ENCODE measurements around the gene GYPC. TPM values are rescaled to one million over a fixed set of nuclear protein-coding genes. Genes with fewer than 3 reads are reported as not detected.

The GYPC gene
- total and polyA plus RNA-seq, 4 donors = 8.7 to 419 (median 12.3) TPM

GRCh38 chr2:126656431-126657147 lies 631 bp downstream of the GYPC start:
- no peaks in the 10 kb centered on the region for H3K36me3 ChIP-seq (ENCODE audit: control insufficient read depth in 4 of 4, insufficient read depth in 3 of 4, low read depth in 1 of 4, low read length in 3 of 4)
- 6% methylated on average over 38 of the region's 38 CpGs for WGBS
- H3K9me3 ChIP-seq (ENCODE audit: control insufficient read depth in 4 of 4, low read length in 3 of 4) = no peaks in the 10 kb centered on the region
- TF ChIP-seq HNF4A (conservative IDR thresholded peaks at IDR 0.05) (no peak), FOXA2 (IDR thresholded peaks at IDR 0.05) (no peak), CTCF (IDR thresholded peaks at IDR 0.05; ENCODE audit: low read depth, low read length, missing input control) (no peak), TAF1 (conservative IDR thresholded peaks at IDR 0.05) (no peak), RAD21 (IDR thresholded peaks at IDR 0.05) (no peak), EGR1 (IDR thresholded peaks at IDR 0.05; ENCODE audit: low read depth in 2 of 2) (no peak), RXRA (IDR thresholded peaks at IDR 0.05) (no peak), JUND (IDR thresholded peaks at IDR 0.05) (no peak), GABPA (IDR thresholded peaks at IDR 0.05 in 1 of 2, conservative IDR thresholded peaks at IDR 0.05 in 1 of 2) (no peak), YY1 (IDR thresholded peaks at IDR 0.05) (no peak), HNF4G (IDR thresholded peaks at IDR 0.05) (no peak), FOXA1 (IDR thresholded peaks at IDR 0.05) (no peak), SP1 (IDR thresholded peaks at IDR 0.05) (no peak), MAX (IDR thresholded peaks at IDR 0.05) (no peak)
- TF ChIP-seq, protein P1, sequence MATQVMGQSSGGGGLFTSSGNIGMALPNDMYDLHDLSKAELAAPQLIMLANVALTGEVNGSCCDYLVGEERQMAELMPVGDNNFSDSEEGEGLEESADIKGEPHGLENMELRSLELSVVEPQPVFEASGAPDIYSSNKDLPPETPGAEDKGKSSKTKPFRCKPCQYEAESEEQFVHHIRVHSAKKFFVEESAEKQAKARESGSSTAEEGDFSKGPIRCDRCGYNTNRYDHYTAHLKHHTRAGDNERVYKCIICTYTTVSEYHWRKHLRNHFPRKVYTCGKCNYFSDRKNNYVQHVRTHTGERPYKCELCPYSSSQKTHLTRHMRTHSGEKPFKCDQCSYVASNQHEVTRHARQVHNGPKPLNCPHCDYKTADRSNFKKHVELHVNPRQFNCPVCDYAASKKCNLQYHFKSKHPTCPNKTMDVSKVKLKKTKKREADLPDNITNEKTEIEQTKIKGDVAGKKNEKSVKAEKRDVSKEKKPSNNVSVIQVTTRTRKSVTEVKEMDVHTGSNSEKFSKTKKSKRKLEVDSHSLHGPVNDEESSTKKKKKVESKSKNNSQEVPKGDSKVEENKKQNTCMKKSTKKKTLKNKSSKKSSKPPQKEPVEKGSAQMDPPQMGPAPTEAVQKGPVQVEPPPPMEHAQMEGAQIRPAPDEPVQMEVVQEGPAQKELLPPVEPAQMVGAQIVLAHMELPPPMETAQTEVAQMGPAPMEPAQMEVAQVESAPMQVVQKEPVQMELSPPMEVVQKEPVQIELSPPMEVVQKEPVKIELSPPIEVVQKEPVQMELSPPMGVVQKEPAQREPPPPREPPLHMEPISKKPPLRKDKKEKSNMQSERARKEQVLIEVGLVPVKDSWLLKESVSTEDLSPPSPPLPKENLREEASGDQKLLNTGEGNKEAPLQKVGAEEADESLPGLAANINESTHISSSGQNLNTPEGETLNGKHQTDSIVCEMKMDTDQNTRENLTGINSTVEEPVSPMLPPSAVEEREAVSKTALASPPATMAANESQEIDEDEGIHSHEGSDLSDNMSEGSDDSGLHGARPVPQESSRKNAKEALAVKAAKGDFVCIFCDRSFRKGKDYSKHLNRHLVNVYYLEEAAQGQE (IDR thresholded peaks at IDR 0.05) = no peak
- TF ChIP-seq, protein P2, sequence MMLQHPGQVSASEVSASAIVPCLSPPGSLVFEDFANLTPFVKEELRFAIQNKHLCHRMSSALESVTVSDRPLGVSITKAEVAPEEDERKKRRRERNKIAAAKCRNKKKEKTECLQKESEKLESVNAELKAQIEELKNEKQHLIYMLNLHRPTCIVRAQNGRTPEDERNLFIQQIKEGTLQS (IDR thresholded peaks at IDR 0.05) = no peak
- TF ChIP-seq, protein P3, sequence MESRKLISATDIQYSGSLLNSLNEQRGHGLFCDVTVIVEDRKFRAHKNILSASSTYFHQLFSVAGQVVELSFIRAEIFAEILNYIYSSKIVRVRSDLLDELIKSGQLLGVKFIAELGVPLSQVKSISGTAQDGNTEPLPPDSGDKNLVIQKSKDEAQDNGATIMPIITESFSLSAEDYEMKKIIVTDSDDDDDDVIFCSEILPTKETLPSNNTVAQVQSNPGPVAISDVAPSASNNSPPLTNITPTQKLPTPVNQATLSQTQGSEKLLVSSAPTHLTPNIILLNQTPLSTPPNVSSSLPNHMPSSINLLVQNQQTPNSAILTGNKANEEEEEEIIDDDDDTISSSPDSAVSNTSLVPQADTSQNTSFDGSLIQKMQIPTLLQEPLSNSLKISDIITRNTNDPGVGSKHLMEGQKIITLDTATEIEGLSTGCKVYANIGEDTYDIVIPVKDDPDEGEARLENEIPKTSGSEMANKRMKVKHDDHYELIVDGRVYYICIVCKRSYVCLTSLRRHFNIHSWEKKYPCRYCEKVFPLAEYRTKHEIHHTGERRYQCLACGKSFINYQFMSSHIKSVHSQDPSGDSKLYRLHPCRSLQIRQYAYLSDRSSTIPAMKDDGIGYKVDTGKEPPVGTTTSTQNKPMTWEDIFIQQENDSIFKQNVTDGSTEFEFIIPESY (IDR thresholded peaks at IDR 0.05) = no peak
- H3K9ac ChIP-seq (ENCODE audit: low read depth in 1 of 2, low read length in 2 of 2) = peak overlapping the region; percentile 66 to 69
- H3K4me3 ChIP-seq (ENCODE audit: low read depth in 1 of 3, low read length in 3 of 3) = peak overlapping the region in 2 of 3 donors; percentile 61 to 67
- H3K4me1 ChIP-seq (ENCODE audit: control insufficient read depth in 4 of 4, insufficient read depth in 4 of 4, low read length in 3 of 4) = peaks cover 6 to 22% (median 10%) of the 10 kb centered on the region in 4 donors
- H3K27ac ChIP-seq (ENCODE audit: low read depth in 1 of 2, low read length in 2 of 2) = peak overlapping the region; percentile 69 to 84
- DNase-seq (ENCODE audit: low spot score) = peak; percentile 64
- no peaks in the 10 kb centered on the region for H3K27me3 ChIP-seq (ENCODE audit: control insufficient read depth in 4 of 4, insufficient read depth in 4 of 4, low read length in 3 of 4)

Data from liver (tissue), 9 donors.